Suprapubic skin (tissue), 4 donors: ENCODE results near the gene MYBPH.

ENCODE experiments used
- POLR2A ChIP-seq, 2 donors: fragments of 450-650 bp; IDR thresholded peaks; one replicate each; pipeline ENCODE4 v1.6.1; 2017; ENCODE audit warnings: antibody characterized with exemption in 2 of 2, mild to moderate bottlenecking in 2 of 2, moderate library complexity in 2 of 2
- POLR2AphosphoS5 ChIP-seq, 3 donors: sonication (generic); formaldehyde crosslinking; IDR thresholded peaks; one replicate each; pipeline ENCODE4 v1.6.1; 2017; ENCODE audit warnings: antibody characterized with exemption in 3 of 3
- TF ChIP-seq, protein P1 (sequence below), 2 donors: fragments of 200-600 bp in 1 of 2; fragments of 450-650 bp in 1 of 2; sonication (generic) in 1 of 2; IDR thresholded peaks; one replicate each; pipeline ENCODE4 v1.5.1; 2016 to 2019; ENCODE audit warnings: antibody characterized with exemption in 2 of 2, mild to moderate bottlenecking in 1 of 2, moderate library complexity in 1 of 2

- TF ChIP-seq, protein P1, sequence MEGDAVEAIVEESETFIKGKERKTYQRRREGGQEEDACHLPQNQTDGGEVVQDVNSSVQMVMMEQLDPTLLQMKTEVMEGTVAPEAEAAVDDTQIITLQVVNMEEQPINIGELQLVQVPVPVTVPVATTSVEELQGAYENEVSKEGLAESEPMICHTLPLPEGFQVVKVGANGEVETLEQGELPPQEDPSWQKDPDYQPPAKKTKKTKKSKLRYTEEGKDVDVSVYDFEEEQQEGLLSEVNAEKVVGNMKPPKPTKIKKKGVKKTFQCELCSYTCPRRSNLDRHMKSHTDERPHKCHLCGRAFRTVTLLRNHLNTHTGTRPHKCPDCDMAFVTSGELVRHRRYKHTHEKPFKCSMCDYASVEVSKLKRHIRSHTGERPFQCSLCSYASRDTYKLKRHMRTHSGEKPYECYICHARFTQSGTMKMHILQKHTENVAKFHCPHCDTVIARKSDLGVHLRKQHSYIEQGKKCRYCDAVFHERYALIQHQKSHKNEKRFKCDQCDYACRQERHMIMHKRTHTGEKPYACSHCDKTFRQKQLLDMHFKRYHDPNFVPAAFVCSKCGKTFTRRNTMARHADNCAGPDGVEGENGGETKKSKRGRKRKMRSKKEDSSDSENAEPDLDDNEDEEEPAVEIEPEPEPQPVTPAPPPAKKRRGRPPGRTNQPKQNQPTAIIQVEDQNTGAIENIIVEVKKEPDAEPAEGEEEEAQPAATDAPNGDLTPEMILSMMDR (IDR thresholded peaks at IDR 0.05) = no peak
- TF ChIP-seq POLR2AphosphoS5 (IDR thresholded peaks at IDR 0.05) = no peak
- TF ChIP-seq POLR2A (IDR thresholded peaks at IDR 0.05) = no peak
These were observed 6.2 kb upstream of the MYBPH start for GRCh38 chr1:203181586-203182386.
